GM12873 (cell line): ENCODE measurements around the gene SLC2A11.
A peak's percentile ranks its signal among the peaks of the same experiment; 100 is the strongest.

Experiments
- TF ChIP-seq, protein P1 (sequence below): IDR thresholded peaks from 2 replicates; pipeline ENCODE4 v1.5.1; 2012; ENCODE audit warnings: low read depth, mild to moderate bottlenecking, moderate library complexity, low read length, control low read depth; ENCODE audit not compliant: insufficient read depth; ENCODE audit errors: missing control alignments

Gene SLC2A11

GRCh38 chr22:23844739-23845202 lies 12.9 kb upstream of the SLC2A11 start:
- TF ChIP-seq, protein P1, sequence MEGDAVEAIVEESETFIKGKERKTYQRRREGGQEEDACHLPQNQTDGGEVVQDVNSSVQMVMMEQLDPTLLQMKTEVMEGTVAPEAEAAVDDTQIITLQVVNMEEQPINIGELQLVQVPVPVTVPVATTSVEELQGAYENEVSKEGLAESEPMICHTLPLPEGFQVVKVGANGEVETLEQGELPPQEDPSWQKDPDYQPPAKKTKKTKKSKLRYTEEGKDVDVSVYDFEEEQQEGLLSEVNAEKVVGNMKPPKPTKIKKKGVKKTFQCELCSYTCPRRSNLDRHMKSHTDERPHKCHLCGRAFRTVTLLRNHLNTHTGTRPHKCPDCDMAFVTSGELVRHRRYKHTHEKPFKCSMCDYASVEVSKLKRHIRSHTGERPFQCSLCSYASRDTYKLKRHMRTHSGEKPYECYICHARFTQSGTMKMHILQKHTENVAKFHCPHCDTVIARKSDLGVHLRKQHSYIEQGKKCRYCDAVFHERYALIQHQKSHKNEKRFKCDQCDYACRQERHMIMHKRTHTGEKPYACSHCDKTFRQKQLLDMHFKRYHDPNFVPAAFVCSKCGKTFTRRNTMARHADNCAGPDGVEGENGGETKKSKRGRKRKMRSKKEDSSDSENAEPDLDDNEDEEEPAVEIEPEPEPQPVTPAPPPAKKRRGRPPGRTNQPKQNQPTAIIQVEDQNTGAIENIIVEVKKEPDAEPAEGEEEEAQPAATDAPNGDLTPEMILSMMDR, result no peak

DNA sequence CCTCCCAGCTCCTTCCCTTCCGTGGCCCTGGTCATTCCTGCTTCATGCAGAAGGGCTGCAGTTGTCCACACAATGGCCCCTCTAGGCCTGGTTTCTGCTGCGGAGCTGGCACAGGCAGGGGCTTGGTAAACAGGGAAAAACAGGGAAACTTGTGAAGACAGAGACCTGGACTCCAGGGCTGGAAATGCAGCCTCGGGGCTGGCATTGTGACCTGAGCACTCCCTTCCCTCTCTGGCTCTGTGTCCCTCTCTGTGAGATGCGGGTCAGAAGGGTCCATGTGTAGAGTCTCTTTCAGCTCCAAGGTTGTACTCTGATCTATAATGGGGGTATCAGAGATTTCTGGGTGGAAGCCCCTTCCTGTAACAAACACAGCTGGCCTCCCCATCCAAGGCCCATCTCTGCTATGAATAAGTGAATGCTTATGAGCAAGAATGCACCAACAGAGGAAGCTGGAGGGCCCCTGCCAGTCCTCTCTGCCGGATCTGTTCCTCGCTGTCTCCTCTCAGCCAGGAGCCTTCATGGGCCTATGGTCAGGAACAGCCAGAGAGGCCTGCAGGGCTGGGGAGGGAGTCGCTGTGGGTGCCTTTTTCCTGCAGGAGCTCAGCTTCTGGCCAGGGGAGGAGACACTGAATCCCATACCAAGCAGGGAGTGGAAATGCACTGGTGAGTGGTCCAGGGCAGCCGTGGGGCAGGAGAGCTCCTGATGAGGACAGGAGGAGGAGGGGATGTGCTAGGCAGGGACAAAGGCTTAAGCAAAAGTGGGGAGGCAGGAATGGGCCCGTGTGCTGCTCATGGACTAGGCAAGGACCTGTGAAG lies 12.2 kb upstream of the SLC2A11 start:
- TF ChIP-seq, protein P1, result no peak

DNA sequence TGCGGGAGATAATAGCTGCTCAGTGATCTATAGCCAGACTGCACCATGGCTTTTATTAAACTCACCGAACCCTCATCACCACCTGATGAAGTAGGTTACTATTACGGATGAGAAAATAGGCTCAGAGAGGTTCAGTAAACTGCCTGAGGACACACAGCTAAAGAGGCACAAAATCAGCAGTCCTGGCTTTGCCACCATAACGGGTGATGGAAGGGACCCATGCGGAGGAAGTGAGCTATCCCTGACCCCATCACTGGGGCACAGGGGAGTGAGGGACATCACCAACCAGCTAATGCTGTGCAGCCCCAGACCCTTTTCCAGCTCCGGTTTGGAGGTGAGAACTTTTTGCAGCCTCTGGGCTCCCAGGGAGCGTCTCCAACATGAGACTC lies 11.6 kb upstream of the SLC2A11 start:
- TF ChIP-seq, protein P1, result no peak

DNA sequence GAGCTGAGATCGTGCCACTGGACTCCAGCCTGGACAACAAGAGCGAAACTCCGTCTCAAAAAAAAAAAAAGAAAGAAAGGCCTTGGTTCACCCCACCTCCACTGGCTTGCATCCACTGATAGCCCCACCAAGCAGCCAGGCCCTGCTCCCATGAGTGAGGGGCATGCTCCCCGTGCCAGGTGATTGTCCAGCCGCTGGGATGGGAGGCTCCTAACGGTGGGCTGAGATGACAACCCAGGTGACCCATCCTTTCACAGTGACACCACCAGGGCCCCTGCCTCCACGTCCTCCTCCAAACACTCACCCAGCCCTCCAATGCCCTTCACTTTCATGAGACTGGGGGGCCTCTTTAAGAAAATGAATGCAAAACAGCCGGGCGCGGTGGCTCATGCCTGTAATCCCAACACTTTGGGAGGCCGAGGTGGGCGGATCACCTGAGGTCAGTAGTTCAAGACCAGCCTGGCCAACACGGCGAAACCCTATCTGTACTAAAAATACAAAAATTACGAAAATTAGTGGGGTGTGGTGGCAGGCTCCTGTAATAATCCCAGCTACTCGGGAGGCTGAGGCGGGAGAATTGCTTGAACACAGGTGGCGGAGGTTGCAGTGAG lies 10.3 kb upstream of the SLC2A11 start:
- TF ChIP-seq, protein P1, result no peak

- TF ChIP-seq, protein P1, result no peak
These were observed 9.4 kb upstream of the SLC2A11 start for GRCh38 chr22:23847991-23848864.

- TF ChIP-seq, protein P1, result peak; percentile 91
These were observed 8.4 kb upstream of the SLC2A11 start for GRCh38 chr22:23849009-23850006.
